HG03097 (cell line): ENCODE data around the gene SCEL.
"Not testable (repeated sequence)": the region's sequence is repeated elsewhere in the genome, so short reads cannot be mapped to it uniquely, and the experiment has no call there.

Experiments
- ATAC-seq: cut with Tn5 transposase; IDR thresholded peaks from one replicate; pipeline ENCODE4 v1.9.1; 2021; ENCODE audit not compliant: unreplicated experiment, low FRiP score

Gene SCEL, protein sequence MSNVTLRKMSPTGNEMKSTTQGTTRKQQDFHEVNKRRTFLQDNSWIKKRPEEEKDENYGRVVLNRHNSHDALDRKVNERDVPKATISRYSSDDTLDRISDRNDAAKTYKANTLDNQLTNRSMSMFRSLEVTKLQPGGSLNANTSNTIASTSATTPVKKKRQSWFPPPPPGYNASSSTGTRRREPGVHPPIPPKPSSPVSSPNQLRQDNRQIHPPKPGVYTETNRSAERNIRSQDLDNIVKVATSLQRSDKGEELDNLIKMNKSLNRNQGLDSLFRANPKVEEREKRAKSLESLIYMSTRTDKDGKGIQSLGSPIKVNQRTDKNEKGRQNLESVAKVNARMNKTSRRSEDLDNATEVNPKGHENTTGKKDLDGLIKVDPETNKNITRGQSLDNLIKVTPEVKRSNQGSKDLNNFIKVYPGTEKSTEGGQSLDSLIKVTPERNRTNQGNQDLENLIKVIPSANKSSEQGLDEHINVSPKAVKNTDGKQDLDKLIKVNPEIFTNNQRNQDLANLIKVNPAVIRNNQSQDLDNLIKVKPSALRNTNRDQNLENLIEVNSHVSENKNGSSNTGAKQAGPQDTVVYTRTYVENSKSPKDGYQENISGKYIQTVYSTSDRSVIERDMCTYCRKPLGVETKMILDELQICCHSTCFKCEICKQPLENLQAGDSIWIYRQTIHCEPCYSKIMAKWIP

DNA sequence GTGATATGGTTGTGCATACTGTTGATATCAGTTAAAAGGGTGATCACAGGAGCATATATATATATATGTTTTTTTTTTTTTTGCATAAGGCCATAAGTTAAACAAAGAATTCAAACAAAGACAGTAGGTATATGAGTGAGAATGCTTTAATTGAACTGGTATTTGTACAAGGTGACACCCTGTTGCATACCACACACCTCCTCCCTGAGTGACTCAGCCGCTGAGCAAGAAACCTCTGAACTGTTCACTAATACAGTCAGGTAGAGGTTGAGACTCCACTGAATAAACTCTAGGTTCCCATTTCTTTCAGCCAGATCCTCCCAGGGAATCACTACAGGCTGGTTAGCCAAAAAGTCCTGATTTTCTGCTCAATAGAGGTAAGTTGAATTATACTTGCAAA is at the start of gene SCEL:
Gene SCEL, plus strand, starts transcription at position 259 of the 400 bp plus-strand sequence. CDS start 20,170 bp downstream, outside the sequence.
- ATAC-seq = no peak

DNA sequence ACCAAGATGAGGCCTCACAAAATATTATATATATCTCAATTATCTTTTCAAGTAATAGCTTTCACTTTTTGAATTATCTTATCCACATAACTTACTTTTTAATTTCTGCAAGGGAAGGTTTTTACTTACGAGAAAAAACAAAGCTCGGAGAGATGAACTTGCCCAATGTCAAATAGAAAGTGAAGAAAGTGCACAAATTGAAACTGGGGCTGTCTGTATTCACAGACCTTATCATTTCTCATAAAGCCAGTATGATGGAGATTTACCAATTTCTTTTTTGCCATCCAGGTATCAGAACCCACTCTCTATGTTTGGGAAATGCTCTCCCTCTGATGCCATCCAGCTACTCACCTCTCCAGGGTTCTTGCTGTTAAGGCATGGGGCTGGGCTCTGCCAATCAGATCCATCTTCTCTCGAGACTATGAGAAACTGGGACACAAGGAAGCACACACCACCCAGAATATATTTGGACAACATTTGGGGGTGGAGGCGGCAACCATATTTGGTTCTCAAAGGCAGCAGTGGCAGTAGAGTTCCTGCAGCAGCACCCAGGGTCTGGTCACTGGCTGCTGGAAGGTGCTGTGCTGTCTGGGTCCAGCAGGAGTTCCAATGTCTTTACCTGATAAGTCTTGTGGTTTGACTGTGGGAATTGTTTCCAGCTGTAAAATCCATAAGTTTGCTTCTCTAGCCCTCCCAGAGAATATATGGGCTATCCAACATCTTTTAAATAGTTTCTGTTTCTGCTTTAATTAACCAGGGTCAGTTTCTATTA is 45.8 kb upstream of the SCEL start:
- ATAC-seq = no peak

DNA sequence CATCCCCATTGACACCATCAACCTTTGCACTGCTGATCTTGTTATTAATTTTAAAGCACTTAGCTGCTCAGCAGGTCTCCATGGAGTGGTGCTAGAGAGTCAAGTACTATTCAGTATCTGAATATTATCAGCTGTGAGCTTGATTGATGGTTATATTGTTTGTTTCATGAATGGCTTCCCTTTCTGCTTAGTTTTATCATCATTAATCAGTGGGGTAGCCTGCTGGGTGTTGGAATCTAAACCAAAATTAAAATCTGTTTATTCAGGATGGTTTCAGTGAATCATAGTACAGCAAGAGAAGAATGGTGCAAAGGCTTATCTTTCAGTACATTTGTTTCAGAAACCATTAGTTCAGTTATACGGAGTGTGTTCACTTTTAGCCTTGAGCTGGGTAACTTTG is 42.5 kb upstream of the SCEL start:
- ATAC-seq = peak; percentile 62

DNA sequence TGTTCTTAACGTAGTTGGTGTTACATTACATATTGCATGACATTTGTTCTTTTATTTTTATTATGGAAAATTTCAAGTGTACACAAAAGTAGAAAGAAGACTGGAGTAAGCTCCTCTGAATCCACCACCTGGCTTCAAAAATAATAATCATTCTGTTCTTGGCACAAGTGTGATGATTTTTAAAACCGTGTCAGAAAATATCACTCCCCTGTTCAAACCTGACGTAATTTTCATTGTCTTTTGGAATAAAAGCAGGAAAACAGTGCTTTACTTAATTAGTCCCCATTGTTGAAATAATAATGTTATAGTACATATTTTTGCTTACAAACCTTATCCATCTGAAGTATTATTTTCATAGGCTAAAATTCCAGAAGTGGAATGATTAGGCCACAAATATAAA is 41.3 kb upstream of the SCEL start:
- ATAC-seq = no peak

DNA sequence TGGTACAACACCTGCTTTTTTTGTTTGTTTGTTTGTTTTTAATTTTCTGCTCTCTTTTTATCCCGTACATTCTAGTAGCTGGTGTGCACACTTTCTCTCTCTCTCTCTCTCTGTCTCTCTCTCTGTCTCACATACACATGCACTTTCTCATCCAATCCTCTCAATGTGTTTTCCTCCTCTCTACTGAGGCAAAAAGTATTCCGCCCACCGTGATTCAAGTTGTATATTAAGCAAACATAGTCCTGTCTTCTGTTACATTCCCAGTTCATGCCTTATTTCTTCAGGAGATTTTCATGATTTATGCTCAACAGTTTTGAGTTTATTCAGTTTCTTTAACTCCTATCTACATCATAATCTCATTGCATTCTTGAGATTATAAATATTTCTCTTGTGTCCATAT is 38.2 kb upstream of the SCEL start:
- no peak for ATAC-seq

DNA sequence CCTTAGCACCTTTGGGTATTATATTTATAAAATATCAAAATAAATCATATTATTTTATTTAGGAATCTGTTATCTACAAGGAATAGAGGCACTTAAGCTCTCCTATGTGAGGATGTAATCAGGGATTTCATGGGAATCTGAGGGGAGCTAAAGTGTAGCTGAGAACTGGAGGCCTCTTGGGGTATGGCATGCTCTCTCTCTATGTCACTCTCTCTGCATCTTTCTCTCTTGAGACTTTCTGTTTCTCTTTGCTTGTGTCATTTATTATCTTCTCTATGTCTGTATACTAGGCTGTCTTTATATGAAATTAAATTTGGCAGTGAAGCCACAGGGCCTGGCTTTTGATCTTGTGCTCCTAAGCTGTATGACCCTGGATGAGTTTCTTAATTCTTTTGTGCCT is 37.7 kb upstream of the SCEL start:
- ATAC-seq = no peak

DNA sequence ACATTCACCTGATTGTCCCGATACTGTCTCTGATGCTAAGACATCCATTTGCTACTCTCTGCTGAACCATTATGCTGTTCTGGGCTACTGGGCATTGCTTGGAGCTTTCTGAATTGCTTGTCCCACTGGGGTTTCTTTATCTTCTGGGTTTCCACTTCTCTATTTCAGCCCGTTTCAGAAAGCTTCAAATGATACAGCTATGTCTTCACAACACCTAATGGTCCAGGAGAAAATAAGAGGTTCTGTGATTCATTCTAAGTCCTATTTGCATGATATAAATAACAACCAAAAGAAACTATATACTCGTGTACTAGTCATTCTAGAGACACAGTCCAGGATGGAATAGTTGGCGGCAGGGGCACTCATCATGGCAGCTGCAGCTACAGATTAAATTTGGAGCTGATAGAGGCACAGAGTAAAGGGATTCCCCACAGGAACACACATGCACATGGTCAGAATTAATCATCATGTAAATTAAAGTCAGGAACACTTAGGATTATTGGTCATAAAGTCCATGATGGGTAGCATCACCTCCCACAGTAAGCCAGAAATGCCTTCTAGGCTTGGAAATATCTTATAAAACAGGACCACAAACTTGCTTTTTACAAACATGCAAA is 33.3 kb upstream of the SCEL start:
- peak; percentile 92 for ATAC-seq

DNA sequence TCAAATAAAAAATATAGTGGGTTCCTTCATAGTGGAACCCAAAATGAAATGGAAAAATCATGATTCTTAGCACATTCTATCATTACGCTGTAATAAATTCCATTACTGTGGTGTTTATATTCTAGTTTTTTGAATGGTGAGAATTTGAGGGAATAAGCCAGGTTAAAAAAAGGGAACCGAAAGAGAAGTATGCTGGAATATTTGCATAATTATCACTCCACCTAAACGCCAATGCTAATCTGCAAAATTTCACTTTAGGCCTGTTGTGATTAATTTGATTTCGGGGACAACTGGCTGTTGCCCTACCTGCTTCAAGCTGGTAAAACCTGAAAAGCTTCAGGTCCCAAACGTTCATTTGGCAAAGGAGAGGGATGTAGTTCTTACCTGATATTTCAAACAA is 32.1 kb upstream of the SCEL start:
- no peak for ATAC-seq

DNA sequence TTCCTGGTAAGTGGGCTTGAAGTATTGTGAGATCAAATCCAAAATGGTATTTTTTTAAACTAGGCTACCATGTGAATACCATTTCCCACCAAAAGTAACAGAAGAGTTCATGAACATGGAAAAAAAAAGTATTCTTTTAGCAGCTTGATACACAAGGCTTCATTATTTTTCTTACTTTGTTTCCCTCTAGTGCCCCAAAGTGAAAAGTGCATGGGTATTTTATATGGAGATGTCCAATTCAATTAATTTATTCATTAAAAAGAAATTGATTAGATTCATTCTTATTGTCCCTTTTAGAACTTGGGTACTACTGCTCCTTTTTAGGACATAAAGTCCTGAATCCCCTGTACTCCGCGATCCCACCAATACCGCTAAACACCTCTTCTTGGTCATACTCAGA is 28.6 kb upstream of the SCEL start:
- ATAC-seq = no peak

DNA sequence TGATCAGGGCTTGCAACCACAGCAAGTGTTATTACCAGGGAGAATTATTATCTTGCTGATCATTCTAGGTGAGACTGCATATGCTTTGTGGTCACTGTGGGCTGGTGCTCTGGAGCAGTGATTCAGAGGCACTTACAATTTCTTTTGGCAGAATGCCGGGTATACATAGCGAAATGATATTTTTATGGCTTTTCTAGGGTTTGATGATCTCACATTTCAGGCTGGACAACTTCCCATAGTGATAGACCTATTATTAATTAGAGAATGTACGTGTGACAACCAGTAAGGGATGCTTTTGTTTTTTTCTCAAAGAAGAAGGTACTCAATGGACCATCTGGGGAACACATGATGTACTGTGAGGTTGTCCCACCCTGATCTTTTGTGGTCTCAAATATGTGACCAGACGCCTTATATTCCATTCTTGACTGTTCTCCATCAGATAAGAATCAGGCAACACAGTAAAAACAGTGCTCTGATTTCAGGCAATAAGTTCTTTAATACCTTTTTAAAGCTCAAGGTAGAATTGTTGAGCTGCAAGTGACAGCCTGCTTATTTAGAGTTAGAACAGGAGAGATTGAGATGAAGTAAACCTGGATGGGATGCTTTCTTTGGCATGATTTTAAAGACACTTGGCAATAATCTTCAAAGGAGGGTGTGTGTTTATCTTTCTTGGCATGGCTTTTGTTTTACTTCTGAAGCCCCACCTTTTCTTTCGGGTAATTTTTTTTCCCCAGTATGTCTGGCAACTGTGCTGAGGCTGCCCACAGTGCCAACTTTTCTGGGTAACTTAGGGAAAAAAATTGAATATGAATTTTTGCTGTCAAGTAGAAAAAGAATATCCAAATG is 27.4 kb upstream of the SCEL start:
- ATAC-seq = no peak

DNA sequence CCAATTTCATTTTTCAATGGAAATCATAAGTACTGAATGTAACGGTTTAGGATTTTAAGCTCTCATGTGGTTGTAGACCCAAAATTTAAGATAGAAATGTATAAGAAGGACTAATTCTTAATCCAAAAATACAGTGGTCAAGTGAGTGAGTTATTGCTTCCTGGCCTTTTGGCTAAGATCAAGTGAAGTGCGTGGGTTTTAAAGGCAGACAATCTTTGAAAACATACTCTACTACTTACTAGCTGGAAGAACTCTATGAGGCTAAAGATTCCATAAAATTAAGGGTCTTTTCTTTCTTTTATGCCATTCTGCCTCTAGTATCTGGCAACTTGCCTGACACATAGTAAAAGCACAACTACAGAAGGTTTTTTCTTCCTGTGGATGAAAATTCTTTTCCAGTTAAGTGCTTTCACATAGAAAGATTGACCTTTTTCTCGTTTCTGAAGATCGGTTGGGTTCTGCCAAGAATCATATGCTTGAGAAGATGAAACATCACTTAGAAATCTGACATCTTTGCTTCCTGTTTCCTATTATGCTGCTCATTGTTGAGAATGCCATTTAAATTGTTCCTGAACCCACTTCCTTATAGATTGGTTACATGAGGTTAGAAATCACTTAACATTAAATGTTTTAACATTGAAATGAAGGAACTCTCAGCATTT is 26.4 kb upstream of the SCEL start:
- ATAC-seq = no peak

DNA sequence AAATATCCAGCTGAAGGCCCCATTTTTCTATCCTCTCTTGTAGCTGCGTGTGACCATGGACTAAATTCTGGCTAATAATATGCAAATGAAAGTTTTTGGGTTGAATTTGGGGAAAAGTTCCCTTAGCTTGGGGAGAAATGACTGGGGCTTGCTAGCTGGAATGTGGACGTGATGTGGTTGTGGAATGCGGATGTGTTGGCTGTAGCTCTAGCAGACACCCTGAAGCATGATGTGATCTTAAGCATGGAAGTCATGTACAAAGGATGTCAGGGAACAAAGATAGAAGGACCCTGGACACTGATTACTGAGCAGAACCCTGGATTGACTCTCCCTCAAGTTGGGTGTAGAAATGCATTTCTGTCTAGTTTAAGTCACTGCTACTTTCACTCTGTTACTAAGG is 25.4 kb upstream of the SCEL start:
- ATAC-seq = no peak

DNA sequence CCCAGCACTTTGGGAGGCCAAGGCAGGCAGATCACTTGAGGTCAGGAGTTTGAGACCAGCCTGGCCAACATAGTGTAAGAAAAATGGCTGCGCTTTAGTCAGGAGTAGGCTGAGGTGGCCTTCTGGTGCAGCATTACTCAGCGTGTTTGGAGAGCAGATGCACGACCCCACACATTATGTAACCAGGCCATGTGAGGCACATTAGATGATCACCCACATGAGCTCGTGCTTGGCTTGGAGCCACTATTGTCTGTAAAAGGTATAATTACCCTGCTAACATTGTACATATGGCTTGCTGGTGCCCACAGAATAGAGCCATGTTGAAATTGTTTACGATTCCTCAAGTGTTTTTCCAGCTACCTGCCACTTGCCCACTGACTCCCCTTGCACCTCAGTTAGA is 24.0 kb upstream of the SCEL start:
- no peak for ATAC-seq

DNA sequence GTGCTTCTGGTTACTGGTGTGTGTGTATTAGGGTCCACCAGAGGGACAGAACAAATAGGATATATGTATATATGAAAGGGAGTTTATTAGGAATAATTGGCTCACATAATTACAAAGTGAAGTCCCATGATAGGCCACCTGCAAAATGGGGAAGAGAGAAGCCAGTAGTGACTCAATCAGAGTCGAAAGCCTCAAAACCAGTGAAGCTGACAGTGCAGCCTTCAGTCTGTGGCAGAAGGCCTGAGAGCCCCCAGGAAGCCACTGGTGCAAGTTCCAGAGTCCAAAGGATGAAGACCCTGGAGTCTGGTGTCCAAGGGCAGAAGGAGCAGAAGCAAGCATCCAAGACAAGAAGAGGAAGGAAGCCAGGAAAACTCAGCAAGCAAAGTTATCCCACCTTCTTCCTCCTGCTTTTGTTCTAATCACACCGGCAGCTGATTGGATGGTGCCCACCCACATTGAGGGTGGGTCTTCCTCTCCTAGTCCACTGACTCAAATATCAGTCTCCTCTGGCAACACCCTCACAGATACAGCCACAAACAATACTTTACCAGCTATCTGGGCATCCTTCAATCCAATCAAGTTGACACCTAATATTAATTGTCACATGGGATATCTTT is 21.7 kb upstream of the SCEL start:
- ATAC-seq = peak; percentile 45

DNA sequence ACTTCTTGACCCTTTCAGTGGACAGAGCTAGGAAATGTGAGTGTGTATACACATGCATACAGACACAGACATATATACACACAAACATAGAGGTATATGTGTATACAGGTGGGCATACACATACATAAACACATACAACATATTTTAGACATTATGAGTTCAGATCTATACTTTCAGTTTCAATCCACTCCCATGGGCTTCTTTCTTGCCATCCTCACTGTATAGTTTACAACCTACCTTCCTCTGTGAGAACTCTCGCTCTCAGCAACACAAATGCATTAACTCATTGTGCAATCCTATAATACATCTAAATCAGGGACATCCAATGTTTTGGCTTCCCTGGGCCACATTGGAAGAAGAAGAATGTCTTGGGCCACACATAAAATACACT is 21.2 kb upstream of the SCEL start:
- ATAC-seq = peak; percentile 85

DNA sequence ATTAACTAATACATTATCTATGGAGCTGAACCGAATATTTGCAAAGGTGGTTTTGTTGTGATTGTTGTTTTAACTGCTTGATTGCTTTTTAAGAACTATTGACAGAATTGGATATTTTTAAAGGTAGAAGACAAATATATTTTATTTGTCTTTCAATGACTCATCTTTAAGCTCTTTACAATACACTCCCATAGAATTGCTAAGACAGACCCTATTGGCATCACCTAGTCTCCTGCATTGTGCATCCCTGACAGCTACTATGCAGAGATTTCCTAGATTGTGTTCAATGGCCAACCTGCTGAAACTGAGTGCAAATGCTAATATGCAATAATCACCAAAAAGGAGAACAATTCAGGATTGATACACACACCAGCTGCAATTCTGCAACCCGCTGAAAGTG is 19.7 kb upstream of the SCEL start:
- ATAC-seq = no peak

DNA sequence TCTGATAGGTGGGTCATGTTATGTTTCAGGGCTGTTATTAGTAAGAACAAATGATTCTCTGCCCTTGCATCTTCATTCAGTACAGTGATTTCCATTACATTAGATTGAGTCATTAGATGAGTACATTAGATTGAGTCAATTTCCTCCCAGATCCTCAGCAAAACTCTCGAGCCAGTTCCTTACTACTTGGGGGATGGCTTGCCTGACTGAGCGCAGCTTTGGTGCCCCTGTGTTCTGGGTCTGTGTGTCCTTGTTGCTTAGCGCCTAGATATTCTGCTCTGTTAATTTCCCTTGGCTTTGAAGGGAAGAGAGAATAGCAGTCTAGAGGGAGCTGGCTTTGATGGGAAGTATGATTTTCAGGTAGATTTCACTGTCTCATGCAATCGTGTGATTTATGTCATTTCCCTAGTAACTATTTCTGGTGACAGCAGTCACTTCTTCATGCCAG is 19.1 kb upstream of the SCEL start:
- peak; percentile 54 for ATAC-seq

DNA sequence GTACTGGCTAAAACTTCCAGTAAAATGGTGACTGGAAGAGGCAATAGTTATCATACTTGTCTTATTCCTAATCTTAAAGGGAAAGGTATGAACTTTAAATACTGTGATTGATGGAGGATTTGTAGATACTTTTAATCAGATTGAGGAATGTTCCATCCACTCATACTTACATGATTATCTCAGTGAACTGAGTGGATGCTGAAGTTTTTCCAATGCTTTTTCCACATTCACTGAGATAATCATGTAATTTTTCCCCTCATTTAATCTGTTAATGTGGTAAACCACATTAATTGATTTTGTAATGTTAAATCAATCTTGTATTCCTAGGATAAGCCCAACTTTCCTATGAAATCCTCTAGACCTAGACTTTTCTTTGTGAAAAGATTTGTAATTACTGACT is 17.2 kb upstream of the SCEL start:
- no peak for ATAC-seq

DNA sequence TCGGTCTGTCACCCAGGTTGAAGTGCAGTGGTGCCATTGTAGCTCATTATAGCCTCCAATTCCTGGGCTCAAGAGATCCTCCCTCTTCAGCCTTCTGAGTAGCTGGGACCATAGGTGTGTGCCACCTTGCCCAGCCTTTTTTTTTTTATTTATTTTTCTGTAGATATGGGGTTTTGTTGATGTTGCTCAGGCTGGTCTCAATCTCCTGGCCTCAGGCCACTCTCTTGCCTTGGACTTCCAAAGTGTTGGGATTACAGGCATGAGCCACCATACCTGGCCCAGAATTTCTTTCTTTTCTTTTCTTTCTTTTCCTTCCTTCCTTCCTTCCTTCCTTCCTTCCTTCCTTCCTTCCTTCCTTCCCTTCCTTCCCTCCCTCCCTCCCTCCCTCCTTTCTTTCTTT is 16.1 kb upstream of the SCEL start:
- not testable (repeated sequence) for ATAC-seq
